Esophagus muscularis mucosa (tissue), 4 donors: ENCODE data around the gene FAT2. TPM values are rescaled to one million over a fixed set of nuclear protein-coding genes. Genes with fewer than 3 reads are reported as not detected.

ENCODE experiments used
- DNase-seq: peaks from one replicate; pipeline ENCODE4 v3.0.0-alpha.2; 2017; ENCODE audit errors: extremely low spot score
- H3K27ac ChIP-seq, 4 donors: fragments of 200-600 bp; sonication (generic); replicated peaks in 1 of 4; 1 replicate in 3 of 4; 2 replicates in 1 of 4; pipeline ENCODE4 v1.5.1; 2016 to 2019; ENCODE audit warnings: mild to moderate bottlenecking in 1 of 4
- H3K27me3 ChIP-seq, 4 donors: fragments of 200-600 bp; sonication (generic); one replicate each; pipeline versions ENCODE4 v1.5.1 to v1.6.0; 2016 to 2019
- H3K36me3 ChIP-seq, 4 donors: fragments of 200-600 bp; sonication (generic); one replicate each; pipeline ENCODE4 v1.5.1; 2016 to 2019
- H3K4me1 ChIP-seq, 4 donors: fragments of 200-600 bp; sonication (generic); one replicate each; pipeline ENCODE4 v1.5.1; 2016 to 2019
- H3K4me3 ChIP-seq, 4 donors: fragments of 200-600 bp; sonication (generic); 1 replicate in 2 of 4; 2 replicates in 2 of 4; pipeline ENCODE4 v1.5.1; 2016 to 2019; ENCODE audit warnings: mild to moderate bottlenecking in 4 of 4, moderate library complexity in 1 of 4
- H3K9me3 ChIP-seq, 4 donors: fragments of 200-600 bp; sonication (generic); 1 replicate in 3 of 4; 2 replicates in 1 of 4; pipeline ENCODE4 v1.5.1; 2016 to 2019
- EP300 ChIP-seq: sonication (generic); formaldehyde crosslinking; IDR thresholded peaks from one replicate; pipeline ENCODE4 v1.6.1; 2017; ENCODE audit warnings: antibody characterized with exemption
- POLR2A ChIP-seq: fragments of 450-650 bp; IDR thresholded peaks from one replicate; pipeline ENCODE4 v1.6.1; 2017; ENCODE audit warnings: antibody characterized with exemption, moderate library complexity, mild to moderate bottlenecking, low read depth
- WGBS: methylation state at CpG from one replicate; pipeline ENCODE4 v1.1.5; 2018; 5-methylcytosine and 5-hydroxymethylcytosine counted together
- intact Hi-C: fragments of 100-400 bp; cut with DNase I; formaldehyde crosslinking; loops from one replicate; pipeline ENCODE4 v1.15.1; 2023
- total RNA-seq, 4 donors: library from RNA; depleted of rRNA; stranded (reverse); fragments of >200 nt; gene quantifications; one replicate each; pipeline versions ENCODE4 v1.1.0 to v1.2.1, GENCODE V29; 2016

FAT2 gene
- total RNA-seq, 4 donors from 2014 or later = not detected

- Histone ChIP-seq H3K36me3 (no peaks in the 10 kb centered on the region), H3K4me3 (no peak overlapping the region), H3K4me1 (no peaks in the 10 kb centered on the region), H3K9me3 (no peaks in the 10 kb centered on the region), H3K27ac (no peak overlapping the region), H3K27me3 (no peaks in the 10 kb centered on the region)
- intact Hi-C loops = no loop called here
- DNase-seq = no peak
- TF ChIP-seq EP300 (no peak), POLR2A (no peak)
- WGBS = 72% methylated on average over 2 of the region's 2 CpGs
Observed at GRCh38 chr5:151541571-151541970, 49.6 kb downstream of the FAT2 start.

Other genes starting within 250 kb of the FAT2 start
- not detected for gene SLC36A2, start 243.8 kb downstream of the FAT2 start, total RNA-seq
- 10 to 100 TPM in 1 of 4 donors, 1 to 10 TPM in 3; 5.1 to 13.7 (median 8.8) TPM for gene SLC36A1, start 143.7 kb downstream of the FAT2 start, total RNA-seq
- 100 to 1,000 TPM; 269 to 875 (median 432) TPM for gene SPARC, start 95.6 kb upstream of the FAT2 start, total RNA-seq
- gene ATOX1, start 167.3 kb upstream of the FAT2 start, total RNA-seq = 100 to 1,000 TPM; 101 to 144 (median 114) TPM
- 10 to 100 TPM; 49.8 to 75.5 (median 63.1) TPM for gene G3BP1, start 180.6 kb upstream of the FAT2 start, total RNA-seq